Right atrium auricular region (tissue), 2 donors: ENCODE data around the gene CHPT1. TPM values are rescaled to one million over a fixed set of nuclear protein-coding genes. Genes with fewer than 3 reads are reported as not detected.

Experiments
- DNase-seq: peaks from one replicate; pipeline ENCODE4 v3.0.0-alpha.2; 2019; ENCODE audit warnings: low spot score
- H3K27ac ChIP-seq, 2 donors: fragments of 200-600 bp; sonication (generic); 1 replicate in 1 of 2; 2 replicates in 1 of 2; pipeline ENCODE4 v1.5.1; 2016 to 2019
- H3K27me3 ChIP-seq, 2 donors: fragments of 200-600 bp; sonication (generic); one replicate each; pipeline versions ENCODE4 v1.5.1 to v1.6.0; 2017 to 2019
- H3K36me3 ChIP-seq: fragments of 200-600 bp; sonication (generic); one replicate; pipeline ENCODE4 v1.5.1; 2016
- H3K4me1 ChIP-seq, 2 donors: fragments of 200-600 bp; sonication (generic); one replicate each; pipeline versions ENCODE4 v1.5.1 to v1.6.0; 2017 to 2019
- H3K4me3 ChIP-seq, 2 donors: fragments of 200-600 bp; sonication (generic); 1 replicate in 1 of 2; 2 replicates in 1 of 2; pipeline ENCODE4 v1.5.1; 2017 to 2019; ENCODE audit warnings: mild to moderate bottlenecking in 1 of 2, moderate library complexity in 1 of 2
- H3K9me3 ChIP-seq, 2 donors: fragments of 200-600 bp; sonication (generic); one replicate each; pipeline ENCODE4 v1.5.1; 2019
- total RNA-seq, 2 donors: library from RNA; depleted of rRNA; stranded (reverse); fragments of >200 nt; gene quantifications; one replicate each; pipeline ENCODE4 v1.1.0, GENCODE V29; 2016
- TF ChIP-seq, protein P1 (sequence below), 2 donors: fragments of 200-600 bp; sonication (generic); IDR thresholded peaks; one replicate each; pipeline ENCODE4 v1.5.1; 2019; ENCODE audit warnings: antibody characterized with exemption in 2 of 2

The CHPT1 gene
- total RNA-seq, 2 donors from 2014 or later = 97.9 to 137 TPM

DNA sequence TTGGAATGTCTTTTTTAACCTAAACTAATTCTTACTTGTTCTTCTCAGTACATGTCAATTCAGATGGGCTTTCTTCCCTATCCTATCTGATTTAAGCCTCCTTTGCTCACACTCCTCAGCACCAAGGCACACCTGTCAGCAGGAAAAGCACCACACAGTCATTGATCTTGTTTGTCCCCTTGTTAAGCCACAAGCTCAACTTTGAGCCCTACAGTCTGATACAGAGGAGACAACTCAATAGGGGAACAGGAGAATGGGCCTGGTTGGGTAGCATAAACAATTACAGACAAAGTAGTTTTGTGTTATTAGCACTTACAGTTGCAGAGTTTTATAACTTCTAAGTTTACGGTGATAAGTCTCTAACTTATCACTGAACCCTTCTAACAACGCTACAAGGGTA, 71.3 kb downstream of the CHPT1 start:
- Histone ChIP-seq H3K36me3 (peaks cover 11% of the 10 kb centered on the region), H3K4me1 (no peaks in the 10 kb centered on the region), H3K4me3 (no peak overlapping the region), H3K27me3 (no peaks in the 10 kb centered on the region), H3K9me3 (no peaks in the 10 kb centered on the region), H3K27ac (no peak overlapping the region)
- no peak for DNase-seq
- TF ChIP-seq, protein P1, sequence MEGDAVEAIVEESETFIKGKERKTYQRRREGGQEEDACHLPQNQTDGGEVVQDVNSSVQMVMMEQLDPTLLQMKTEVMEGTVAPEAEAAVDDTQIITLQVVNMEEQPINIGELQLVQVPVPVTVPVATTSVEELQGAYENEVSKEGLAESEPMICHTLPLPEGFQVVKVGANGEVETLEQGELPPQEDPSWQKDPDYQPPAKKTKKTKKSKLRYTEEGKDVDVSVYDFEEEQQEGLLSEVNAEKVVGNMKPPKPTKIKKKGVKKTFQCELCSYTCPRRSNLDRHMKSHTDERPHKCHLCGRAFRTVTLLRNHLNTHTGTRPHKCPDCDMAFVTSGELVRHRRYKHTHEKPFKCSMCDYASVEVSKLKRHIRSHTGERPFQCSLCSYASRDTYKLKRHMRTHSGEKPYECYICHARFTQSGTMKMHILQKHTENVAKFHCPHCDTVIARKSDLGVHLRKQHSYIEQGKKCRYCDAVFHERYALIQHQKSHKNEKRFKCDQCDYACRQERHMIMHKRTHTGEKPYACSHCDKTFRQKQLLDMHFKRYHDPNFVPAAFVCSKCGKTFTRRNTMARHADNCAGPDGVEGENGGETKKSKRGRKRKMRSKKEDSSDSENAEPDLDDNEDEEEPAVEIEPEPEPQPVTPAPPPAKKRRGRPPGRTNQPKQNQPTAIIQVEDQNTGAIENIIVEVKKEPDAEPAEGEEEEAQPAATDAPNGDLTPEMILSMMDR (IDR thresholded peaks at IDR 0.05) = no peak

DNA sequence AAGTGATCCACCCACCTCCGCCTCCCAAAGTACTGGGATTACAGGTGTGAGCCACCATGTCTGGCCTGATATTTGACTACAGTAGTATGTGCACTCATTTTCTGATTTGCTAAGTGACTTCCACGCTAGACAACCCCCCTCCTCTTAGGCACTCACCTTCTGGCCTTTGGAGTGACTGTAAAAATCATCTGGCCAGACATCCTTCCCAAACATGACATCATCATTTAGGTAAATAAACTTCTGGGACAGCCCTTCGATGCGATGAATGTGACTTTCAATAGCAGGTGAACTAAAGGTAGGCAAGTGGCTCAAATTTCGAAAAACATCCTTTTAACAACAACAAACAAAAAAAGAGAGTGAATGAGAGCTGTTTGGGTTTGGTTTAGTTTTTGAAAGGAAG, 72.4 kb downstream of the CHPT1 start:
- DNase-seq = no peak
- H3K27me3 ChIP-seq = no peaks in the 10 kb centered on the region
- H3K27ac ChIP-seq = no peak overlapping the region
- H3K36me3 ChIP-seq = peaks cover 11% of the 10 kb centered on the region
- TF ChIP-seq, protein P1 (IDR thresholded peaks at IDR 0.05) = no peak
- H3K9me3 ChIP-seq = no peaks in the 10 kb centered on the region
- no peaks in the 10 kb centered on the region for H3K4me1 ChIP-seq
- no peak overlapping the region for H3K4me3 ChIP-seq

DNA sequence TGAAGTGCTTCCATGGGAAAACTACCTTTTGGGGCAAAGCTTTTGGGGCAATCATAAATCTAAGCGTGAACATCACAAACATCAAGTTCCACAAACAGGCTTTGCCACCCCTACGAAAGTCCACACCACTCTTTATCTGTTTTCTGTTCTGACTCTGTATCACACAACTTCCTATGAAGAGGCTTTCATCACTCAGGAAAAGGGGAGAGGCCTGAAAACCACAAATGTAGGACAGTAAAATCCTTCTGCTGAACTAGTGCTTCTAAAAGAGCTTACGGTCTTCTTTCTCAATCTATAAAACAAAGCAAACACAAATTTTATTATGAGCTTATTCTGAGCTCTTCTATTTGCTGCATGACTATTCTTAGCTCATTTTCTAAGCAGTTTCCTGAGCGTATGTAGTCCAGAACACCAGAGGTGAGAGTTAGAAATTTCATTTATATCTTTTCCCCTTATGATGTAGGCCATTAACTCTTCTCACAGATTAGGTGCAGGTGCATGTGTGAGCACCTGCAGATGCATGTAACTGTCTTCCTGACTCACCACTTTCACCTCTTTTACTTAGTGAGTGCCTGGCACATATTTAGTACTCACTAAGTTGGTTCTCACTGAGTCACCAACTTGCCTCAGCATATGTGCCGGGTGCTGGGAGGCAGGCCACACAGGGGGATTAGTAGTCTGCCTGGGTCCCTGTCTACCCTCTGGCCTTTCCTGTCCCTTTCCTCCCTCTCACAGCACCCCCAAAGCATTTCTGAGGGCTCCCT, 74.8 kb downstream of the CHPT1 start:
- Histone ChIP-seq H3K27me3 (no peaks in the 10 kb centered on the region), H3K9me3 (no peaks in the 10 kb centered on the region), H3K27ac (no peak overlapping the region), H3K4me1 (no peaks in the 10 kb centered on the region), H3K4me3 (no peak overlapping the region), H3K36me3 (peaks cover 11% of the 10 kb centered on the region)
- DNase-seq = no peak
- TF ChIP-seq, protein P1 (IDR thresholded peaks at IDR 0.05) = no peak

DNA sequence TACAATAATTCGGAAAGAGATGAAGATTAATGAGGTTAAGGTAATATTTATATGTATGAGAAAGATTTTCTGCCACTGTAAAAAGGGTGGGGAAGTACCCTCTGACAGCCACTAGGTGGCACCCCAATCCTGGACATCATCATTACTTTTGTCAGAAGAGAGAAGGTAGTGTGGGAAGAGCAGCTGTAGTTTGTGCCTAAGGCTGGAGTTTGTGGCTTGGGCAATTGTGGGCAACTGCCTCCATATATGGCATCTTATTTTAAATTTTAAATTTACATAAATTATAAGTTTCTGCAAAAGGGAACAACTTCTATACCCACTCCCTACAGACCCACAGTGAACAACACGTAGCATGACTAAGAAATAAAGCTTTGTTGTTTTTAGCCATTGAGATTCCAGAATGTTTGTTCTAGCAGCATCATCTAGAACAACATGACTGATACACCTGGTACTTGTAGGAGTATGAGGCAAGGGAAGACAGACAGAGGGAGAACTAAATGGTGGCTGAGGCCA, 76.3 kb downstream of the CHPT1 start:
- Histone ChIP-seq H3K4me1 (peaks cover 0 to 9% of the 10 kb centered on the region in 2 donors), H3K27me3 (no peaks in the 10 kb centered on the region), H3K4me3 (no peak overlapping the region), H3K36me3 (peaks cover 11% of the 10 kb centered on the region), H3K27ac (no peak overlapping the region), H3K9me3 (no peaks in the 10 kb centered on the region)
- DNase-seq = peak; percentile 72
- TF ChIP-seq, protein P1 (IDR thresholded peaks at IDR 0.05) = peak; percentile 74 to 95

DNA sequence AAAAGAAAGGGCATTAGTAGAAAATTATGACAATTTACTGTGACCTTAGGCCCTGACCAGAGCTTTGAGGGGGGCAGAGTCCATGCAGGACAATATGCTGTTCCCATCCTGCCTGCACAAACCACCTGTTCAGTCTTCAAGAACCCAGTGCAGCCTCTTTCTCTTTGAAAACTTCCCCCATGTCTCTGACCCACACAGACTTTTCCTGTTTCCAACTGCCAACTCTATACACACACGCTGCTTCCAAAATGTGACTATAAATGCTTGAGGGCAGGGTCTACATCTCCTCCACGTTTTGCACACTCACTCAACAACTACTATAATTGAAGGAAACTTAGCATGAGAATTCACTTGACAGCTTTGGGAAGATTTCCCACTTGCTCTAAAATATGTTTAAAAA, 78.4 kb downstream of the CHPT1 start:
- no peak overlapping the region for H3K27ac ChIP-seq
- H3K36me3 ChIP-seq = no peaks in the 10 kb centered on the region
- H3K4me1 ChIP-seq = peaks cover 0 to 9% of the 10 kb centered on the region in 2 donors
- TF ChIP-seq, protein P1 (IDR thresholded peaks at IDR 0.05) = no peak
- H3K9me3 ChIP-seq = no peaks in the 10 kb centered on the region
- H3K27me3 ChIP-seq = no peaks in the 10 kb centered on the region
- no peak for DNase-seq
- H3K4me3 ChIP-seq = no peak overlapping the region
